Testis (tissue), 2 donors: ENCODE results near the gene COBL.

Experiments used
- CTCF ChIP-seq, 3 experiments: fragments of 450-650 bp in 2 of 3; fragments of 200-600 bp in 1 of 3; sonication (generic) in 1 of 3; IDR thresholded peaks; one replicate each; pipeline ENCODE4 v1.5.1; 2016 to 2019; ENCODE audit warnings: antibody characterized with exemption in 3 of 3, mild to moderate bottlenecking in 2 of 3, moderate library complexity in 1 of 3
- POLR2A ChIP-seq: fragments of 450-650 bp; IDR thresholded peaks from one replicate; pipeline ENCODE4 v1.6.1; 2017; ENCODE audit warnings: antibody characterized with exemption, mild to moderate bottlenecking, moderate library complexity

GRCh38 chr7:51068401-51068800 lies 248.2 kb downstream of the COBL start:
- TF ChIP-seq CTCF (IDR thresholded peaks at IDR 0.05) (no peak), POLR2A (no peak)
